ENCODE measurements around the gene MAGI2. TPM values are rescaled to one million over a fixed set of nuclear protein-coding genes. Genes with fewer than 3 reads are reported as not detected.

Gene MAGI2
- total RNA-seq, 1 experiment from 2014 or later = 14.3 TPM

GRCh38 chr7:79282070-79282694, 171.3 kb downstream of the MAGI2 start:
- H2BK20ac ChIP-seq (ENCODE audit: low read depth, low read length, poor library complexity, severe bottlenecking) = no peak overlapping the region
- no peaks in the 10 kb centered on the region for H3K36me3 Mint-ChIP-seq (ENCODE audit: insufficient read depth in 1 of 3, low read depth in 3 of 3)
- no peak overlapping the region for H4K8ac ChIP-seq (replicated peaks; ENCODE audit: insufficient read length, low read depth, low read length)
- no peak overlapping the region for H3K27ac ChIP-seq (ENCODE audit: insufficient read length, low read depth, low read length)
- H3K14ac ChIP-seq (ENCODE audit: insufficient read depth, low read length) = no peak overlapping the region
- no peaks in the 10 kb centered on the region for H3K27me3 ChIP-seq (ENCODE audit: insufficient read depth, low read length)
- H2BK5ac ChIP-seq (ENCODE audit: insufficient read length, low read length) = no peak overlapping the region
- H2BK120ac ChIP-seq (ENCODE audit: low read depth, low read length, poor library complexity, severe bottlenecking) = no peak overlapping the region
- DNase-seq = no peak
- H3K23me2 ChIP-seq (ENCODE audit: insufficient read length, low read depth, low read length, poor library complexity, severe bottlenecking) = no peaks in the 10 kb centered on the region
- H2AFZ ChIP-seq (ENCODE audit: low read length) = no peak overlapping the region
- H3K9me3 Mint-ChIP-seq = no peaks in the 10 kb centered on the region
- H3T11ph ChIP-seq (ENCODE audit: low read length) = no peak overlapping the region
- no peak overlapping the region for H2BK12ac ChIP-seq (ENCODE audit: insufficient read length, low read depth, low read length)
- no CpG with 5 or more reads among the region's 7 CpGs for WGBS (ENCODE audit: extremely low coverage, insufficient read length, low lambda C conversion rate)
- peaks cover 2% of the 10 kb centered on the region; the same call in 1 of the 2 replicates for H3K27me3 Mint-ChIP-seq (ENCODE audit: low read depth)
- H3K4me1 Mint-ChIP-seq = no peaks in the 10 kb centered on the region
- no peak overlapping the region for H2AK5ac ChIP-seq (ENCODE audit: insufficient read length, low read length)
- H4K20me1 ChIP-seq (ENCODE audit: control insufficient read depth, insufficient read depth, insufficient read length) = no peaks in the 10 kb centered on the region
- no peak overlapping the region for H3K18ac ChIP-seq (ENCODE audit: insufficient read length, low read depth, low read length)
- H3K9me3 ChIP-seq (ENCODE audit: control insufficient read depth, low read depth, low read length) = no peaks in the 10 kb centered on the region
- H4K91ac ChIP-seq (ENCODE audit: insufficient read length, low read depth, low read length) = no peak overlapping the region
- no peak overlapping the region for H3K23ac ChIP-seq (ENCODE audit: insufficient read length, low read depth, low read length)
- no peak overlapping the region for H3K56ac ChIP-seq (ENCODE audit: insufficient read length, low read depth, low read length)
- peak; percentile 50 for TF ChIP-seq CTCF (conservative IDR thresholded peaks at IDR 0.05)
- H3K79me2 ChIP-seq (ENCODE audit: insufficient read depth, low read length) = no peaks in the 10 kb centered on the region
- no peak overlapping the region for H3K9ac ChIP-seq (ENCODE audit: extremely low read depth, insufficient read length, low read length)
- H3K4me1 ChIP-seq (ENCODE audit: insufficient read depth, low read length) = no peaks in the 10 kb centered on the region
- H4K5ac ChIP-seq (ENCODE audit: insufficient read length, low read depth, low read length) = no peak overlapping the region
- H3K4ac ChIP-seq (ENCODE audit: low read depth, low read length) = no peak overlapping the region
- no peaks in the 10 kb centered on the region for H3K79me1 ChIP-seq (ENCODE audit: insufficient read depth, low read depth, low read length, poor library complexity, severe bottlenecking)
- H3K4me3 Mint-ChIP-seq = no peak overlapping the region
- no peak overlapping the region for H3K27ac Mint-ChIP-seq
- no peak overlapping the region for H2BK15ac ChIP-seq (ENCODE audit: low read depth, low read length)
- H3K4me2 ChIP-seq (ENCODE audit: insufficient read depth, insufficient read length, low read length) = no peak overlapping the region
